GM23338 (cell line): ENCODE data around the gene B3GNT9. TPM values are rescaled to one million over a fixed set of nuclear protein-coding genes. Genes with fewer than 3 reads are reported as not detected.

ENCODE experiments used
- ATAC-seq: fragments of 200-7000 bp; cut with Tn5 transposase; 3 replicates; pipeline ENCODE4 v1.9.1; 2020
- DNase-seq: peaks from one replicate; pipeline ENCODE4 v3.0.0-alpha.2; 2015; ENCODE audit warnings: low spot score
- H2AFZ ChIP-seq: fragments of 200-600 bp; sonication (generic); 2 replicates; pipeline ENCODE4 v1.8.0; 2016; ENCODE audit warnings: antibody characterized with exemption, mild to moderate bottlenecking, moderate library complexity
- H3F3A ChIP-seq: fragments of 200-600 bp; sonication (generic); replicated peaks from 2 replicates; pipeline ENCODE4 v1.8.0; 2017; ENCODE audit warnings: antibody characterized with exemption, mixed run types, low read depth
- H3K27ac ChIP-seq: fragments of 200-600 bp; sonication (generic); 2 replicates; pipeline ENCODE4 v1.6.1; 2016; ENCODE audit warnings: low read depth
- H3K27me3 ChIP-seq: fragments of 200-600 bp; sonication (generic); 2 replicates; pipeline ENCODE4 v1.8.0; 2016; ENCODE audit warnings: mild to moderate bottlenecking, mixed run types, moderate library complexity; ENCODE audit not compliant: insufficient read depth
- H3K36me3 ChIP-seq: fragments of 200-600 bp; sonication (generic); 2 replicates; pipeline ENCODE4 v1.8.0; 2016; ENCODE audit warnings: mild to moderate bottlenecking; ENCODE audit not compliant: insufficient read depth
- H3K4me1 ChIP-seq: fragments of 200-600 bp; sonication (generic); 2 replicates; pipeline ENCODE4 v1.8.0; 2016; ENCODE audit warnings: mild to moderate bottlenecking, moderate library complexity; ENCODE audit not compliant: insufficient read depth
- H3K4me2 ChIP-seq: fragments of 200-600 bp; sonication (generic); 2 replicates; pipeline ENCODE4 v1.7.1; 2017; ENCODE audit warnings: mixed run types
- H3K4me3 ChIP-seq: fragments of 200-600 bp; sonication (generic); 2 replicates; pipeline ENCODE4 v1.6.1; 2016; ENCODE audit warnings: mixed run types
- H3K79me2 ChIP-seq: fragments of 200-600 bp; sonication (generic); replicated peaks from 2 replicates; pipeline ENCODE4 v1.8.0; 2017; ENCODE audit warnings: mild to moderate bottlenecking; ENCODE audit not compliant: insufficient read depth
- H3K9me2 ChIP-seq: fragments of 200-600 bp; sonication (generic); 2 replicates; pipeline ENCODE4 v1.8.0; 2017; ENCODE audit not compliant: insufficient read depth
- H4K20me1 ChIP-seq: fragments of 200-600 bp; sonication (generic); replicated peaks from 2 replicates; pipeline ENCODE4 v1.8.0; 2017; ENCODE audit warnings: mild to moderate bottlenecking; ENCODE audit not compliant: insufficient read depth
- H3K27ac Mint-ChIP-seq: 2 replicates; pipeline ENCODE4 v1.8.0; 2020; ENCODE audit warnings: inconsistent platforms, mild to moderate bottlenecking, moderate library complexity, mixed read lengths
- H3K27me3 Mint-ChIP-seq: 3 replicates; pipeline ENCODE4 v1.8.0; 2022; ENCODE audit warnings: low read depth, mild to moderate bottlenecking, moderate library complexity, mixed read lengths, inconsistent platforms; ENCODE audit not compliant: insufficient read depth, poor library complexity
- H3K36me3 Mint-ChIP-seq: 3 replicates; pipeline ENCODE4 v1.8.0; 2021; ENCODE audit warnings: low read depth, mild to moderate bottlenecking, inconsistent platforms, moderate library complexity, mixed read lengths
- H3K4me1 Mint-ChIP-seq: 3 replicates; pipeline ENCODE4 v1.8.0; 2020; ENCODE audit warnings: mild to moderate bottlenecking, inconsistent platforms, mixed read lengths
- H3K4me3 Mint-ChIP-seq: 3 replicates; pipeline ENCODE4 v1.8.0; 2021; ENCODE audit warnings: moderate library complexity, mild to moderate bottlenecking, inconsistent platforms, mixed read lengths
- H3K9me3 Mint-ChIP-seq: 3 replicates; pipeline ENCODE4 v1.8.0; 2020; ENCODE audit warnings: moderate library complexity, mild to moderate bottlenecking, inconsistent platforms, mixed read lengths
- CTCF ChIP-seq, 2 experiments: fragments of 200-600 bp in 1 of 2; sonication (generic) in 1 of 2; conservative IDR thresholded peaks; 2 replicates each; pipeline versions ENCODE4 v1.5.1 to v1.6.1; 2016 to 2017; ENCODE audit warnings: antibody characterized with exemption in 2 of 2, low read depth in 2 of 2, mild to moderate bottlenecking in 2 of 2, moderate library complexity in 1 of 2
- ETS1 ChIP-seq: IDR thresholded peaks from 2 replicates; pipeline ENCODE4 v1.6.1; 2016; ENCODE audit warnings: antibody characterized with exemption
- EZH2 ChIP-seq: fragments of 200-600 bp; sonication (generic); IDR thresholded peaks from one replicate; pipeline ENCODE4 v1.8.0; 2017; ENCODE audit warnings: antibody characterized with exemption, mild to moderate bottlenecking, low read depth; ENCODE audit not compliant: unreplicated experiment
- JUNB ChIP-seq: IDR thresholded peaks from one replicate; pipeline ENCODE4 v1.6.1; 2016; ENCODE audit warnings: antibody characterized with exemption; ENCODE audit not compliant: unreplicated experiment
- POLR2AphosphoS5 ChIP-seq: IDR thresholded peaks from 2 replicates; pipeline ENCODE4 v1.6.1; 2016; ENCODE audit warnings: antibody characterized with exemption, low read depth
- ZNF114 ChIP-seq: fragments of 250-450 bp; sonication (Bioruptor Pico); IDR thresholded peaks from 2 replicates; pipeline ENCODE4 v1.5.0; 2020; ENCODE audit warnings: mild to moderate bottlenecking, moderate library complexity
- ZNF331 ChIP-seq: fragments of 250-450 bp; sonication (Bioruptor Pico); IDR thresholded peaks from 2 replicates; pipeline ENCODE4 v1.5.0; 2020; ENCODE audit warnings: low read depth, mild to moderate bottlenecking, moderate library complexity
- ZNF462 ChIP-seq: fragments of 250-450 bp; sonication (Bioruptor Pico); IDR thresholded peaks from 2 replicates; pipeline ENCODE4 v1.5.0; 2020; ENCODE audit warnings: mild to moderate bottlenecking, moderate library complexity
- polyA plus RNA-seq: library from polyadenylated mRNA; unstranded; fragments of >200 nt; fragmentation: Nextera tagmentation; extraction: Ambion mirVana; gene quantifications from 2 replicates; pipeline ENCODE4 v1.2.1, GENCODE V29; 2016
- total RNA-seq: library from RNA; depleted of rRNA; stranded (reverse); fragments of >200 nt; shearing (Covaris generic); gene quantifications from 2 replicates; pipeline ENCODE4 v1.2.3, GENCODE V29; 2014

Gene B3GNT9
- total and polyA plus RNA-seq, 2 experiments from 2014 or later, result 0.99 to 7.0 TPM

- TF ChIP-seq ZNF114 (CRISPR knock-in tag) (no peak), ETS1 (no peak), ZNF462 (CRISPR knock-in tag) (no peak), ZNF331 (no peak), EZH2 (no peak), POLR2AphosphoS5 (no peak), CTCF (conservative IDR thresholded peaks at IDR 0.05; ENCODE audit: low read depth in 2 of 2) (no peak), JUNB (no peak)
- peaks cover 8% of the 10 kb centered on the region for H3K4me1 ChIP-seq
- no peaks in the 10 kb centered on the region for H3K9me2 ChIP-seq
- no peaks in the 10 kb centered on the region for H3K27me3 Mint-ChIP-seq
- no peak overlapping the region for H3K4me3 ChIP-seq
- ATAC-seq, result no peak
- H3K4me3 Mint-ChIP-seq, result no peak overlapping the region
- H3K27ac ChIP-seq, result no peak overlapping the region
- no peak overlapping the region for H2AFZ ChIP-seq
- peaks cover 17% of the 10 kb centered on the region; the same call in 1 of the 2 replicates for H4K20me1 ChIP-seq
- H3K36me3 ChIP-seq, result no peaks in the 10 kb centered on the region; the same call in 1 of the 2 replicates
- H3K4me2 ChIP-seq, result no peak overlapping the region
- no peak for DNase-seq
- no peaks in the 10 kb centered on the region for H3F3A ChIP-seq
- peaks cover 10% of the 10 kb centered on the region for H3K4me1 Mint-ChIP-seq
- no peak overlapping the region for H3K27ac Mint-ChIP-seq
- H3K27me3 ChIP-seq, result no peaks in the 10 kb centered on the region
- no peaks in the 10 kb centered on the region; the same call in 2 of the 3 replicates for H3K9me3 Mint-ChIP-seq
- H3K79me2 ChIP-seq, result peaks cover 25% of the 10 kb centered on the region
- H3K36me3 Mint-ChIP-seq, result peaks cover 20% of the 10 kb centered on the region
Measured at GRCh38 chr16:67120025-67120424, 30.8 kb downstream of the B3GNT9 start.
